Hepatocyte (in vitro differentiated cells): ENCODE data around the gene MPND. TPM values are rescaled to one million over a fixed set of nuclear protein-coding genes. Genes with fewer than 3 reads are reported as not detected.
"Not testable (repeated sequence)": the region's sequence is repeated elsewhere in the genome, so short reads cannot be mapped to it uniquely, and the experiment has no call there.

Experiments used
- DNase-seq: peaks from one replicate; pipeline ENCODE4 v3.0.0-alpha.2; 2016; ENCODE audit warnings: low spot score
- H2AFZ ChIP-seq: fragments of 200-600 bp; sonication (generic); 2 replicates; pipeline ENCODE4 v1.6.0; 2016; ENCODE audit warnings: antibody characterized with exemption, mild to moderate bottlenecking
- H3K27ac ChIP-seq: fragments of 200-600 bp; sonication (generic); 2 replicates; pipeline ENCODE4 v1.5.1; 2016; ENCODE audit warnings: mild to moderate bottlenecking
- H3K27me3 ChIP-seq: fragments of 200-600 bp; sonication (generic); 2 replicates; pipeline ENCODE4 v1.6.1; 2016
- H3K36me3 ChIP-seq: fragments of 200-600 bp; sonication (generic); replicated peaks from 2 replicates; pipeline ENCODE4 v1.5.1; 2016; ENCODE audit warnings: low read depth; ENCODE audit not compliant: insufficient read depth
- H3K4me1 ChIP-seq: fragments of 200-600 bp; sonication (generic); 2 replicates; pipeline ENCODE4 v1.5.1; 2016; ENCODE audit warnings: mild to moderate bottlenecking, moderate library complexity; ENCODE audit not compliant: insufficient read depth
- H3K4me2 ChIP-seq: fragments of 200-600 bp; sonication (generic); 2 replicates; pipeline ENCODE4 v1.6.0; 2016
- H3K4me3 ChIP-seq: fragments of 200-600 bp; sonication (generic); 2 replicates; pipeline ENCODE4 v1.5.1; 2016; ENCODE audit warnings: mild to moderate bottlenecking
- H3K79me2 ChIP-seq: fragments of 200-600 bp; sonication (generic); 2 replicates; pipeline ENCODE4 v1.6.0; 2017; ENCODE audit warnings: mild to moderate bottlenecking
- H3K9me2 ChIP-seq: fragments of 200-600 bp; sonication (generic); replicated peaks from 2 replicates; pipeline ENCODE4 v1.6.0; 2017; ENCODE audit warnings: mild to moderate bottlenecking; ENCODE audit not compliant: insufficient read depth
- H3K9me3 ChIP-seq: fragments of 200-600 bp; sonication (generic); 2 replicates; pipeline ENCODE4 v1.5.1; 2016; ENCODE audit warnings: low read depth, mild to moderate bottlenecking
- H4K20me1 ChIP-seq: fragments of 200-600 bp; sonication (generic); 2 replicates; pipeline ENCODE4 v1.6.0; 2016; ENCODE audit warnings: mild to moderate bottlenecking; ENCODE audit not compliant: insufficient read depth, poor library complexity, severe bottlenecking
- EZH2 ChIP-seq: fragments of 200-600 bp; sonication (generic); IDR thresholded peaks from 2 replicates; pipeline ENCODE4 v1.6.1; 2016; ENCODE audit warnings: antibody characterized with exemption, mild to moderate bottlenecking, borderline replicate concordance
- EZH2phosphoT487 ChIP-seq: fragments of 200-600 bp; sonication (generic); IDR thresholded peaks from one replicate; pipeline ENCODE4 v1.6.1; 2018; ENCODE audit warnings: antibody characterized with exemption, mild to moderate bottlenecking, low read depth, moderate library complexity; ENCODE audit not compliant: unreplicated experiment, severe bottlenecking
- WGBS: methylation state at CpG from one replicate; pipeline ENCODE4 v1.1.6; 2016; ENCODE audit warnings: low lambda C conversion rate; ENCODE audit errors: missing lambda C conversion rate; 5-methylcytosine and 5-hydroxymethylcytosine counted together
- polyA plus RNA-seq: library from polyadenylated mRNA; unstranded; fragments of >200 nt; fragmentation: Nextera tagmentation; extraction: Ambion mirVana; gene quantifications from 2 replicates; pipeline ENCODE4 v1.2.1, GENCODE V29; 2016
- total RNA-seq: library from RNA; depleted of rRNA; stranded (reverse); fragments of >200 nt; gene quantifications from 2 replicates; pipeline ENCODE4 v1.2.3, GENCODE V29; 2014
- TF ChIP-seq, protein P1 (sequence below): fragments of 200-600 bp; sonication (generic); IDR thresholded peaks from 2 replicates; pipeline ENCODE4 v1.5.1; 2016; ENCODE audit warnings: antibody characterized with exemption, mild to moderate bottlenecking; ENCODE audit not compliant: poor library complexity

MPND gene
- total and polyA plus RNA-seq, 2 experiments from 2014 or later, result 16.6 to 21.9 TPM

DNA sequence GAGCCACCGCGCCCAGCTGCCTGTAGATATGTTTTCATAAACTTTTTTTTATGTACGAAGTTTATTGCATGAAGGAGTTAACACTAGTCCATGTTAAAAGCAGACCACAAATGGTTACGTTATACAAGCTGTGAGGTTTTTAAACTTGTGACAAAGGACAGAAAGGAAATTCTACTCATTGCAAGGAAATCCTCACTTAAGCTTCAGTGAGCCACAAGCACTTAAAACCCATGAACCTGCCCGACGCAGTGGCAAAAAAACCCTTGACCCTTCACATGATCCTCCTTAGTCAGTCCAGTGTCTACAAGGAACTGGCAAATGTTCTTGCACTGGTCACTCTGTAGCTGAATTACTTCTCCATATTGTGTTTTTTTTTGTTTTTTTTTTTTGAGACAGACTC lies 4.2 kb downstream of the MPND start:
- no peak overlapping the region for H3K4me2 ChIP-seq
- H3K36me3 ChIP-seq, result no peaks in the 10 kb centered on the region
- no peak overlapping the region for H3K27ac ChIP-seq
- no peaks in the 10 kb centered on the region for H3K9me2 ChIP-seq
- no peaks in the 10 kb centered on the region for H4K20me1 ChIP-seq
- H3K4me1 ChIP-seq, result peaks cover 6% of the 10 kb centered on the region
- H3K27me3 ChIP-seq, result no peaks in the 10 kb centered on the region
- H3K4me3 ChIP-seq, result no peak overlapping the region
- WGBS, result 80% methylated on average over 6 of the region's 6 CpGs
- no peaks in the 10 kb centered on the region for H3K9me3 ChIP-seq
- TF ChIP-seq EZH2 (no peak), EZH2phosphoT487 (no peak)
- TF ChIP-seq, protein P1, sequence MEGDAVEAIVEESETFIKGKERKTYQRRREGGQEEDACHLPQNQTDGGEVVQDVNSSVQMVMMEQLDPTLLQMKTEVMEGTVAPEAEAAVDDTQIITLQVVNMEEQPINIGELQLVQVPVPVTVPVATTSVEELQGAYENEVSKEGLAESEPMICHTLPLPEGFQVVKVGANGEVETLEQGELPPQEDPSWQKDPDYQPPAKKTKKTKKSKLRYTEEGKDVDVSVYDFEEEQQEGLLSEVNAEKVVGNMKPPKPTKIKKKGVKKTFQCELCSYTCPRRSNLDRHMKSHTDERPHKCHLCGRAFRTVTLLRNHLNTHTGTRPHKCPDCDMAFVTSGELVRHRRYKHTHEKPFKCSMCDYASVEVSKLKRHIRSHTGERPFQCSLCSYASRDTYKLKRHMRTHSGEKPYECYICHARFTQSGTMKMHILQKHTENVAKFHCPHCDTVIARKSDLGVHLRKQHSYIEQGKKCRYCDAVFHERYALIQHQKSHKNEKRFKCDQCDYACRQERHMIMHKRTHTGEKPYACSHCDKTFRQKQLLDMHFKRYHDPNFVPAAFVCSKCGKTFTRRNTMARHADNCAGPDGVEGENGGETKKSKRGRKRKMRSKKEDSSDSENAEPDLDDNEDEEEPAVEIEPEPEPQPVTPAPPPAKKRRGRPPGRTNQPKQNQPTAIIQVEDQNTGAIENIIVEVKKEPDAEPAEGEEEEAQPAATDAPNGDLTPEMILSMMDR, result no peak
- no peak overlapping the region for H2AFZ ChIP-seq
- DNase-seq, result no peak
- H3K79me2 ChIP-seq, result peaks cover 7% of the 10 kb centered on the region

DNA sequence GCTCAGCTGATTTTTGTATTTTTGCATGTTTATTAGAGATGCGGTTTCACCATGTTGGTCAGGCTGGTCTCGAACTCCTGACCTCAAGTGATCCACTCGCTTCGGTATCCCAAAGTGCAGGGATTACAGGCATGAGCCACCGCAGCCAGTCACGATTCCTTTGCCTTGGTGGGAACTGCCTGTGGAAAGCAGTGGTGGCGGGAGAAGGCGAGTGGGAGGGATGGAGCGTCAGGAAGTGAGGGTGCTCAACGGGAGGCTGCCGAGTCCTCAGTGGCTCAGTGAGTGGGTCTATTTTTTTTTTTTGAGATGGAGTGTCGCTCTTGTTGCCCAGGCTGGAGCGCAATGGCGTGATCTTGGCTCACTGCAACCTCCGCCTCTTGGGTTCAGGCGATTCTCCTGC lies 5.9 kb downstream of the MPND start:
- not testable (repeated sequence) for H3K9me2 ChIP-seq, H3K27ac ChIP-seq, H3K4me3 ChIP-seq, H3K27me3 ChIP-seq, H2AFZ ChIP-seq, H3K4me1 ChIP-seq, H4K20me1 ChIP-seq, DNase-seq, H3K4me2 ChIP-seq, H3K79me2 ChIP-seq, H3K36me3 ChIP-seq, H3K9me3 ChIP-seq
- WGBS, result 95% methylated on average over 16 of the region's 16 CpGs

DNA sequence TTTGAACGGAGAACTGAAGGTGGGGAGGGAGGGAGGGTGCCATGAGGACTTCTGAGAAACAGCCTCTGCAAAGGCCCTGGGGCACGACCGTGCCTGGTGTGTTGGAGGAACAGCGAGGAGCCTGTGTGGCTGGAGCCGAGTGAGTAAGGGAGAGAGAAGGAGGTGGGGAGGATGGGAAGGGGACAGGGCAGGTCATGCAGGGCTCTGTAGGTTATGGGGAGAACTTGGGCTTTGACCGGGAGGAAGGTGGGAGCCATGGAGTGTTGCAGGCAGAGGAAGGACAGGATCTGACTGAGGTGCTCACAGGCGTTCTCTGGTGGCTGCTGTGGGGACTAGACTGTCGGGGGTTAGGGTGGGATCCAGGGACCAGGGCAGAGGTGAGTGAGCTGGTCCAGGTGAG lies 6.7 kb downstream of the MPND start:
- TF ChIP-seq EZH2 (no peak), EZH2phosphoT487 (no peak)
- TF ChIP-seq, protein P1, result no peak
- 87% methylated on average over 7 of the region's 8 CpGs for WGBS
- Histone ChIP-seq H3K4me2 (no peak overlapping the region), H3K27me3 (no peaks in the 10 kb centered on the region), H3K36me3 (no peaks in the 10 kb centered on the region), H3K9me2 (no peaks in the 10 kb centered on the region), H3K79me2 (no peaks in the 10 kb centered on the region), H4K20me1 (no peaks in the 10 kb centered on the region), H3K9me3 (no peaks in the 10 kb centered on the region), H3K4me3 (no peak overlapping the region), H3K27ac (no peak overlapping the region), H3K4me1 (no peaks in the 10 kb centered on the region), H2AFZ (no peak overlapping the region)
- DNase-seq, result no peak

DNA sequence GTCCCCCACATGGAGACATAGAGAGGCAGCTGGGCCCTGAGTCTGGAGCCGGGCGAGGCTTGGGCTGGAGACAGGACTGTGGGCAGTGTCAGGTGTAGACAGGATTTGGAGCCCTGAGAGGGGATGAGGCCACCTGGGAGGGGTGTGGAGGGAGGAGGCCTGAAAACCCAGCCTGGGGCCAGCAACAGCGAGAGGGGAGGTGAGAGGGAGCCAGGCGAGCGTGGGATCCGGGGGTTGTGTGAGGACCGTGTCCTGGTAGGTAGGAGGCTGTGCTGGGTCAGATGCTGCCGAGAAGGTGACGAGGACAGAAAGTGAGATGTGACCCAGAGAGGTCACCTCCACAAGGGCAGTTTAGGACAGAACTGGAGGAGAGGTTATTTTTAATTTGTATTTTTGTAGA lies 7.4 kb downstream of the MPND start:
- Histone ChIP-seq H4K20me1 (no peaks in the 10 kb centered on the region), H3K4me3 (no peak overlapping the region), H2AFZ (no peak overlapping the region), H3K4me1 (no peaks in the 10 kb centered on the region), H3K27ac (no peak overlapping the region), H3K36me3 (no peaks in the 10 kb centered on the region), H3K9me3 (no peaks in the 10 kb centered on the region), H3K27me3 (no peaks in the 10 kb centered on the region), H3K9me2 (no peaks in the 10 kb centered on the region), H3K79me2 (no peaks in the 10 kb centered on the region), H3K4me2 (no peak overlapping the region)
- TF ChIP-seq EZH2phosphoT487 (no peak), EZH2 (no peak)
- WGBS, result 98% methylated on average over 7 of the region's 9 CpGs
- no peak for DNase-seq
